ENCODE measurements around the gene ZNF512B.

DNA sequence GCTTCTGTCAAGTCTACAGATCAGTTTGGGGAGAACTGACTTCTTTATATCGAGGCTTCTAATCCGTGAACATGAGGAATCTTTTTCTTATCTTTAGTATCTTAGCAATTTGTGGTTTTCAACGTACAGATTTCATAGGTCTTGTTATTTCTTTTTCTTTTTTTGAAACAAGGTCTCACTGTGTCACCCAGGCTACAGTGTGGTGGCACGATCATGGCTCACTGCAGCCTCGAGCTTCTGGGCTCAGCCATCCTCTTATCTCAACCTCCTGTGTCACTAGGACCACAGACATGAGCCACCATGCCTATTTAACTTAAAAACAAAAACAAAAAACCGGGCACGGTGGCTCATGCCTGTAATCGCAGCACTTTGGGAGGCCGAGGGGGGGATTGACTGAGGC lies 45.5 kb downstream of the ZNF512B start:
- TF ChIP-seq CTCF (IDR thresholded peaks at IDR 0.05; ENCODE audit: low read depth, low read length, poor library complexity, severe bottlenecking) = no peak
- no peak for TF ChIP-seq EZH2phosphoT487 (IDR thresholded peaks at IDR 0.05; ENCODE audit: borderline replicate concordance, low read length)
